HepG2 (cell line): ENCODE data around the gene ZBTB7B. TPM values are rescaled to one million over a fixed set of nuclear protein-coding genes. Genes with fewer than 3 reads are reported as not detected.
A peak's percentile ranks its signal among the peaks of the same experiment; 100 is the strongest.

Experiments
- EEA1 ChIP-seq: sonication (generic); formaldehyde crosslinking; IDR thresholded peaks from 2 replicates; pipeline ENCODE4 v1.5.1; 2020; ENCODE audit warnings: mild to moderate bottlenecking, missing genetic modification reagents, borderline replicate concordance
- FOXK2 ChIP-seq: fragments of 450-650 bp; IDR thresholded peaks from 2 replicates; pipeline ENCODE4 v1.6.1; 2016
- KDM1A ChIP-seq: IDR thresholded peaks from 2 replicates; pipeline ENCODE4 v1.6.1; 2016; ENCODE audit warnings: missing compliant biosample characterization
- MEIS1 ChIP-seq: sonication (generic); formaldehyde crosslinking; IDR thresholded peaks from 2 replicates; pipeline ENCODE4 v1.9.0; 2021; ENCODE audit warnings: mild to moderate bottlenecking, missing genetic modification reagents, moderate library complexity, borderline replicate concordance
- RAD21 ChIP-seq: fragments of 450-650 bp; formaldehyde crosslinking; IDR thresholded peaks from 2 replicates; pipeline ENCODE4 v1.5.0; 2020; ENCODE audit warnings: mild to moderate bottlenecking
- SAFB2 ChIP-seq: sonication (generic); formaldehyde crosslinking; IDR thresholded peaks from 2 replicates; pipeline ENCODE4 v1.5.1; 2020; ENCODE audit warnings: missing genetic modification reagents, low read depth, mild to moderate bottlenecking, borderline replicate concordance
- ZMYM3 ChIP-seq: sonication (generic); formaldehyde crosslinking; IDR thresholded peaks from 2 replicates; pipeline ENCODE4 v1.5.1; 2020; ENCODE audit warnings: mild to moderate bottlenecking, missing genetic modification reagents
- ZNF670 ChIP-seq: sonication (generic); formaldehyde crosslinking; IDR thresholded peaks from 2 replicates; pipeline ENCODE4 v1.8.0; 2022; ENCODE audit warnings: mild to moderate bottlenecking, missing genetic modification reagents, borderline replicate concordance
- ZSCAN21 ChIP-seq: sonication (generic); formaldehyde crosslinking; IDR thresholded peaks from 2 replicates; pipeline ENCODE4 v1.8.0; 2022; ENCODE audit warnings: mild to moderate bottlenecking, missing genetic modification reagents, moderate library complexity, borderline replicate concordance
- polyA plus RNA-seq, 8 experiments: library from polyadenylated mRNA; depleted of rRNA in 3 of 8; stranded (reverse) in 7 of 8; unstranded in 1 of 8; fragments of >200 nt; fragmentation: Illumina TruSeq in 4 of 8; extraction: Trizol in 4 of 8; gene quantifications; 2 replicates each; pipeline versions ENCODE4 v1.2.1 to v1.2.3, GENCODE V29; 2011 to 2016; ENCODE audit warnings: low read depth in 4 of 8, missing spikeins in 1 of 8, mixed read lengths in 1 of 8; ENCODE audit not compliant: insufficient read depth in 1 of 8
- total RNA-seq, 5 experiments: library from RNA; depleted of rRNA; stranded (reverse); fragments of >200 nt; fragmentation: Illumina TruSeq; extraction: Trizol; gene quantifications; 2 replicates each; pipeline ENCODE4 v1.2.3, GENCODE V29; 2016; ENCODE audit warnings: low read depth in 1 of 5
- TF ChIP-seq, protein P1 (sequence below): sonication (generic); formaldehyde crosslinking; IDR thresholded peaks from 2 replicates; pipeline ENCODE4 v1.4.0; 2020; ENCODE audit warnings: low read depth, mild to moderate bottlenecking, missing genetic modification reagents
- TF ChIP-seq, protein P2 (sequence below): fragments of 450-650 bp; IDR thresholded peaks from 2 replicates; pipeline ENCODE4 v1.6.1; 2017
- TF ChIP-seq, protein P3 (sequence below): sonication (generic); formaldehyde crosslinking; conservative IDR thresholded peaks from 2 replicates; pipeline ENCODE4 v1.4.0; 2020; ENCODE audit warnings: missing genetic modification reagents
- TF ChIP-seq, protein P4 (sequence below): sonication (generic); formaldehyde crosslinking; IDR thresholded peaks from 2 replicates; pipeline ENCODE4 v1.4.0; 2020; ENCODE audit warnings: low read depth, missing genetic modification reagents
- TF ChIP-seq, protein P5 (sequence below): sonication (generic); formaldehyde crosslinking; IDR thresholded peaks from 2 replicates; pipeline ENCODE4 v1.4.0; 2020; ENCODE audit warnings: mild to moderate bottlenecking, low read depth, missing genetic modification reagents
- TF ChIP-seq, protein P6 (sequence below): sonication (generic); formaldehyde crosslinking; IDR thresholded peaks from 2 replicates; pipeline ENCODE4 v1.5.0; 2020; ENCODE audit warnings: missing genetic modification reagents, mild to moderate bottlenecking, borderline replicate concordance
- TF ChIP-seq, protein P7 (sequence below): IDR thresholded peaks from 2 replicates; pipeline ENCODE4 v1.6.1; 2016; ENCODE audit warnings: control low read depth

ZBTB7B gene
- total and polyA plus RNA-seq, 2 of the 13 experiments (the other 11 are each of a cell fraction or from before 2014, with no cell fraction given): 15.5 to 17.5 TPM

DNA sequence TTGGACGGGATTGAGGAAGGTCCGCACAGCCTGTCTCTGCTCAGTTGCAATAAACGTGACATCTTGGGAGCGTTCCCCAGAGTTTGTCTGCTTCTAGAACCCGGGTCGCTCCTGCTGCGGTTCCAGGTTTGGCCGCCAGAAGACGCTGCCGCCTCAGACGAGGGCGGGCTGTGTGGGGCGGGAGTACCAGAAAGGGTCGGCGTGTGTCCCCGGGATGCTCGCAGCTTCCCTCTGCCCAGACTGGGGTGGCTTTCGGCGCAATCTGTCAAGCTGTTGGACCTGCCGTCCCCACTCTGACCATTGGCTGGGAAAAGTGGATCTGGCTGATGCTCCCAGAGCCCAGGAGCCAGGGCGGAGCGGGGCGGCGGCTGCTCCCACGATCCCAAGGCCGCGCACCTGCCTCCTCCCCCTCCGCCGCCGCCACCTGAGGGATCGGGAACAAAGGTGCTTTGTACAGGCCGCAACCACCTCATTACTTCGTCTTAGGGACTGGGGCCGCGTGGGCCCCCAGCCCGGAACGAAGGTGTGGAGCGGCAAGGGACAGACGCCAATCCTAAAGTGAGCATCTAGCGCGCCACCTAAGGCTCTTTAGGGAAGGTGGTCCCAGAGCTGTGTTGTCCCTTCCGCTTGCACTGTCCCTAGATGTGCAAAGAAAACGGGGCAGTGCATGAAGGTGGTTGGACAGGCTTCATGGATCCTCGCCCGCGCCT is 60.3 kb downstream of the ZBTB7B start (continued):
- TF ChIP-seq ZSCAN21 (CRISPR knock-in tag) (no peak), FOXK2 (no peak), SAFB2 (CRISPR knock-in tag) (0 out of 2 replicates have a peak, but pooled peaks have one; percentile 22), ZMYM3 (CRISPR knock-in tag) (no peak), MEIS1 (CRISPR knock-in tag) (no peak), ZNF670 (no peak), EEA1 (no peak), RAD21 (CRISPR knock-in tag) (peak; percentile 82), KDM1A (no peak)
- TF ChIP-seq, protein P1, sequence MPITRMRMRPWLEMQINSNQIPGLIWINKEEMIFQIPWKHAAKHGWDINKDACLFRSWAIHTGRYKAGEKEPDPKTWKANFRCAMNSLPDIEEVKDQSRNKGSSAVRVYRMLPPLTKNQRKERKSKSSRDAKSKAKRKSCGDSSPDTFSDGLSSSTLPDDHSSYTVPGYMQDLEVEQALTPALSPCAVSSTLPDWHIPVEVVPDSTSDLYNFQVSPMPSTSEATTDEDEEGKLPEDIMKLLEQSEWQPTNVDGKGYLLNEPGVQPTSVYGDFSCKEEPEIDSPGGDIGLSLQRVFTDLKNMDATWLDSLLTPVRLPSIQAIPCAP (CRISPR knock-in tag): no peak
- TF ChIP-seq, protein P2, sequence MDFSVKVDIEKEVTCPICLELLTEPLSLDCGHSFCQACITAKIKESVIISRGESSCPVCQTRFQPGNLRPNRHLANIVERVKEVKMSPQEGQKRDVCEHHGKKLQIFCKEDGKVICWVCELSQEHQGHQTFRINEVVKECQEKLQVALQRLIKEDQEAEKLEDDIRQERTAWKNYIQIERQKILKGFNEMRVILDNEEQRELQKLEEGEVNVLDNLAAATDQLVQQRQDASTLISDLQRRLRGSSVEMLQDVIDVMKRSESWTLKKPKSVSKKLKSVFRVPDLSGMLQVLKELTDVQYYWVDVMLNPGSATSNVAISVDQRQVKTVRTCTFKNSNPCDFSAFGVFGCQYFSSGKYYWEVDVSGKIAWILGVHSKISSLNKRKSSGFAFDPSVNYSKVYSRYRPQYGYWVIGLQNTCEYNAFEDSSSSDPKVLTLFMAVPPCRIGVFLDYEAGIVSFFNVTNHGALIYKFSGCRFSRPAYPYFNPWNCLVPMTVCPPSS: no peak
- TF ChIP-seq, protein P3, sequence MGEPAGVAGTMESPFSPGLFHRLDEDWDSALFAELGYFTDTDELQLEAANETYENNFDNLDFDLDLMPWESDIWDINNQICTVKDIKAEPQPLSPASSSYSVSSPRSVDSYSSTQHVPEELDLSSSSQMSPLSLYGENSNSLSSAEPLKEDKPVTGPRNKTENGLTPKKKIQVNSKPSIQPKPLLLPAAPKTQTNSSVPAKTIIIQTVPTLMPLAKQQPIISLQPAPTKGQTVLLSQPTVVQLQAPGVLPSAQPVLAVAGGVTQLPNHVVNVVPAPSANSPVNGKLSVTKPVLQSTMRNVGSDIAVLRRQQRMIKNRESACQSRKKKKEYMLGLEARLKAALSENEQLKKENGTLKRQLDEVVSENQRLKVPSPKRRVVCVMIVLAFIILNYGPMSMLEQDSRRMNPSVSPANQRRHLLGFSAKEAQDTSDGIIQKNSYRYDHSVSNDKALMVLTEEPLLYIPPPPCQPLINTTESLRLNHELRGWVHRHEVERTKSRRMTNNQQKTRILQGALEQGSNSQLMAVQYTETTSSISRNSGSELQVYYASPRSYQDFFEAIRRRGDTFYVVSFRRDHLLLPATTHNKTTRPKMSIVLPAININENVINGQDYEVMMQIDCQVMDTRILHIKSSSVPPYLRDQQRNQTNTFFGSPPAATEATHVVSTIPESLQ (CRISPR knock-in tag): no peak
- TF ChIP-seq, protein P4, sequence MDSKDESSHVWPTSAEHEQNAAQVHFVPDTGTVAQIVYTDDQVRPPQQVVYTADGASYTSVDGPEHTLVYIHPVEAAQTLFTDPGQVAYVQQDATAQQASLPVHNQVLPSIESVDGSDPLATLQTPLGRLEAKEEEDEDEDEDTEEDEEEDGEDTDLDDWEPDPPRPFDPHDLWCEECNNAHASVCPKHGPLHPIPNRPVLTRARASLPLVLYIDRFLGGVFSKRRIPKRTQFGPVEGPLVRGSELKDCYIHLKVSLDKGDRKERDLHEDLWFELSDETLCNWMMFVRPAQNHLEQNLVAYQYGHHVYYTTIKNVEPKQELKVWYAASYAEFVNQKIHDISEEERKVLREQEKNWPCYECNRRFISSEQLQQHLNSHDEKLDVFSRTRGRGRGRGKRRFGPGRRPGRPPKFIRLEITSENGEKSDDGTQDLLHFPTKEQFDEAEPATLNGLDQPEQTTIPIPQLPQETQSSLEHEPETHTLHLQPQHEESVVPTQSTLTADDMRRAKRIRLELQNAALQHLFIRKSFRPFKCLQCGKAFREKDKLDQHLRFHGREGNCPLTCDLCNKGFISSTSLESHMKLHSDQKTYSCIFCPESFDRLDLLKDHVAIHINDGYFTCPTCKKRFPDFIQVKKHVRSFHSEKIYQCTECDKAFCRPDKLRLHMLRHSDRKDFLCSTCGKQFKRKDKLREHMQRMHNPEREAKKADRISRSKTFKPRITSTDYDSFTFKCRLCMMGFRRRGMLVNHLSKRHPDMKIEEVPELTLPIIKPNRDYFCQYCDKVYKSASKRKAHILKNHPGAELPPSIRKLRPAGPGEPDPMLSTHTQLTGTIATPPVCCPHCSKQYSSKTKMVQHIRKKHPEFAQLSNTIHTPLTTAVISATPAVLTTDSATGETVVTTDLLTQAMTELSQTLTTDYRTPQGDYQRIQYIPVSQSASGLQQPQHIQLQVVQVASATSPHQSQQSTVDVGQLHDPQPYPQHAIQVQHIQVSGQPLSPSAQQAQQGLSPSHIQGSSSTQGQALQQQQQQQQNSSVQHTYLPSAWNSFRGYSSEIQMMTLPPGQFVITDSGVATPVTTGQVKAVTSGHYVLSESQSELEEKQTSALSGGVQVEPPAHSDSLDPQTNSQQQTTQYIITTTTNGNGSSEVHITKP: no peak
- TF ChIP-seq, protein P5, sequence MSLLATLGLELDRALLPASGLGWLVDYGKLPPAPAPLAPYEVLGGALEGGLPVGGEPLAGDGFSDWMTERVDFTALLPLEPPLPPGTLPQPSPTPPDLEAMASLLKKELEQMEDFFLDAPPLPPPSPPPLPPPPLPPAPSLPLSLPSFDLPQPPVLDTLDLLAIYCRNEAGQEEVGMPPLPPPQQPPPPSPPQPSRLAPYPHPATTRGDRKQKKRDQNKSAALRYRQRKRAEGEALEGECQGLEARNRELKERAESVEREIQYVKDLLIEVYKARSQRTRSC: no peak
- TF ChIP-seq, protein P6, sequence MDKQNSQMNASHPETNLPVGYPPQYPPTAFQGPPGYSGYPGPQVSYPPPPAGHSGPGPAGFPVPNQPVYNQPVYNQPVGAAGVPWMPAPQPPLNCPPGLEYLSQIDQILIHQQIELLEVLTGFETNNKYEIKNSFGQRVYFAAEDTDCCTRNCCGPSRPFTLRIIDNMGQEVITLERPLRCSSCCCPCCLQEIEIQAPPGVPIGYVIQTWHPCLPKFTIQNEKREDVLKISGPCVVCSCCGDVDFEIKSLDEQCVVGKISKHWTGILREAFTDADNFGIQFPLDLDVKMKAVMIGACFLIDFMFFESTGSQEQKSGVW (CRISPR knock-in tag): no peak
- TF ChIP-seq, protein P7, sequence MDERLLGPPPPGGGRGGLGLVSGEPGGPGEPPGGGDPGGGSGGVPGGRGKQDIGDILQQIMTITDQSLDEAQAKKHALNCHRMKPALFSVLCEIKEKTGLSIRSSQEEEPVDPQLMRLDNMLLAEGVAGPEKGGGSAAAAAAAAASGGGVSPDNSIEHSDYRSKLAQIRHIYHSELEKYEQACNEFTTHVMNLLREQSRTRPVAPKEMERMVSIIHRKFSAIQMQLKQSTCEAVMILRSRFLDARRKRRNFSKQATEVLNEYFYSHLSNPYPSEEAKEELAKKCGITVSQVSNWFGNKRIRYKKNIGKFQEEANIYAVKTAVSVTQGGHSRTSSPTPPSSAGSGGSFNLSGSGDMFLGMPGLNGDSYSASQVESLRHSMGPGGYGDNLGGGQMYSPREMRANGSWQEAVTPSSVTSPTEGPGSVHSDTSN (CRISPR knock-in tag): no peak
